Measurements from ENCODE around the gene COL8A2.

The COL8A2 gene

DNA sequence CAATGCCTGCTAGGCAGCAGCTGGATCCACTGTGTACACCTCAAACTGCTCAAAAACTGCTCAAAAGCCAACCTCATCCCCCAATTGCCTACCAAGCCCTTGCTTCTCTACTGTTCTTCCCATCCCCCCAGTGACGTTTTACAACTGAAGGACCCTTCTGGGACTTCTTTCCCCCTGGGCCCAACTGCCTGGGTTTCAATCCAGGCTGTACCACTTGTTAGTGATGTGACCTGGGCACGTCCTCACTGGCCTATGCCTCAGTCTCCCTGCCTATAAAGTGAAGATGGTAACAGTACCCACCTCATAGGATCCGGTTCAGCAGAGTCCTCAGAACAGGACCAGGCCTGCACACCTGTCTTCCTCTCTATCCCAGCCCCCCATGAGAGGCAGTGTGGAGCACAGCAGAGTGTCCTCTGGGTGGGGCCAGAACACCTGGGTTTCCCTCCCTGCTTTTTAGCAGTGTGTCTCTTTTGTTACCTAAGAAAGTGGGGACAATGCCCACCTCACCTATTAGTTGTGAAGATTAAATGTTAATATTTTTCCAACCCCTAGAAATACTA, 43.0 kb downstream of the COL8A2 start:
- H3K4me3 ChIP-seq (replicated peaks in 1 of 2; ENCODE audit: low read depth in 2 of 2, low read length in 2 of 2): no peak overlapping the region
- no peak for TF ChIP-seq CTCF (IDR thresholded peaks at IDR 0.05; ENCODE audit: low read depth, low read length)
- no peak for DNase-seq (ENCODE audit: low read depth in 2 of 2)

GRCh38 chr1:36080801-36081200, 44.2 kb downstream of the COL8A2 start:
- no peak for TF ChIP-seq CTCF (IDR thresholded peaks at IDR 0.05; ENCODE audit: low read depth, low read length)
- DNase-seq (ENCODE audit: low read depth in 2 of 2): no peak

DNA sequence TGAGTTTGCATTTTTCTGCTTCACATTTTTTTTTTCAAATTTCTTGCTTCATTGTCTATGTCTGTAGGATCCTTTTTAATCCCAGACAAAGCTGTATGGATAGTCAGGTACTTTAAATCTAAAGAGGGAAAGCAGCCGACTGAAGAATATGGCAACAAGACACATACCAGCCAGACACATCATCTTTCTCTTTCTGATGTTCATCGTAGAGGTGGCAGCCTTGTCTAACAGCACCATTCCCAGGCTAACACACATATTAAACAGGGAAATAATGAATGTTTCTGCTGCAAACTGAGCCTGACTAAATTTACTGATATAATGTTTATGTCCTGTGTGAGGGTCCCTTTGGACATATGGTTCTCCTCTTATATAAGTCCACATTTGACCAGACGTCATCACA, 44.8 kb downstream of the COL8A2 start:
- H3K4me3 ChIP-seq (replicated peaks in 1 of 2; ENCODE audit: low read depth in 2 of 2, low read length in 2 of 2): no peak overlapping the region
- DNase-seq (ENCODE audit: low read depth in 2 of 2): no peak
- TF ChIP-seq CTCF (IDR thresholded peaks at IDR 0.05; ENCODE audit: low read depth, low read length): no peak

More at GRCh38 chr1:36080801-36081200, 44.2 kb downstream of the COL8A2 start:
- H3K4me3 ChIP-seq (replicated peaks in 1 of 2; ENCODE audit: low read depth in 2 of 2, low read length in 2 of 2): no peak overlapping the region

- TF ChIP-seq CTCF (IDR thresholded peaks at IDR 0.05; ENCODE audit: low read depth, low read length): no peak
- H3K4me3 ChIP-seq (replicated peaks in 1 of 2; ENCODE audit: low read depth in 2 of 2, low read length in 2 of 2): no peak overlapping the region
- peak in 1 of 2 donors; percentile 50 for DNase-seq (ENCODE audit: low read depth in 2 of 2)
Measured at GRCh38 chr1:36076979-36077573, 47.9 kb downstream of the COL8A2 start.

DNA sequence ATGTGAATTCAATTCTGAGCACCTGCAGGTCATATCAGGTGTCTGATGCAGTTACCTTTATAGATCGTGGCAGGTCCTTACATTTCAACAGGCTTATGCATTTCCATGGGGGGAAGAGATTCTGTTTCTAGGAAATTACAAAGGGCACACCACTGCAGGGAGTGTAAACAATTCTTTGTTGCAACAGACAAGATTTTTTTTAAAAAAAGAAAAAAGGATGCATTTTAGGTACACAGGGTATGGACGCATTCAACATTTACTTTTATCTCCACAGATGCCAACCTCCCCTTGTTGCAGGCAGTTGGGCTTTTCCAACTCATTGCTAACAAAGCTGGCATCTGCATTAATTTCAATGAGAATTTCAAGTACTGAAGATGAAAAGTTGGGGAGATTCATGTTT, 54.7 kb downstream of the COL8A2 start:
- no peak for TF ChIP-seq CTCF (IDR thresholded peaks at IDR 0.05; ENCODE audit: low read depth, low read length)
- no peak overlapping the region for H3K4me3 ChIP-seq (replicated peaks in 1 of 2; ENCODE audit: low read depth in 2 of 2, low read length in 2 of 2)
- no peak for DNase-seq (ENCODE audit: low read depth in 2 of 2)

DNA sequence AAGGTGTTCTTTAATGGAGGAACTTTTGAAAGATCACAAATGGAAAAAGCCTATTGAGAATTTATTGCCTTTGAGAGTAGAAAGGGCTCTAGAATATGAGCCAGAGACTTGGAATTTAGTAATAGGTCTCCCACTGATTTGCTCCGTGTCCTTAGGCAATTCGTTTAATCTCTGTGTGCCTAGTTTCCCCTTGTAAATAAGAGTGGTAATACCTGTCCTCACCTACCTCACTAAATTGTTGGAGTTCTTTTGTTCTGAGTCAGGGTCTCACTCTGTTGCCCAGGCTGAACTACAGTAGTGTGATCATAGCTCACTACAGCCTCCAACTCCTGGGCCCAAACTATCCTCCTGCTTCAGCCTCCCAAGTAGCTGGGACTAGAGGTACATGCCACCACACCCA, 56.2 kb downstream of the COL8A2 start:
- H3K4me3 ChIP-seq (replicated peaks in 1 of 2; ENCODE audit: low read depth in 2 of 2, low read length in 2 of 2): no peak overlapping the region
- DNase-seq (ENCODE audit: low read depth in 2 of 2): no peak
- TF ChIP-seq CTCF (IDR thresholded peaks at IDR 0.05; ENCODE audit: low read depth, low read length): no peak

GRCh38 chr1:36067871-36068270, 57.2 kb downstream of the COL8A2 start:
- H3K4me3 ChIP-seq (replicated peaks in 1 of 2; ENCODE audit: low read depth in 2 of 2, low read length in 2 of 2): no peak overlapping the region
- no peak for TF ChIP-seq CTCF (IDR thresholded peaks at IDR 0.05; ENCODE audit: low read depth, low read length)
- no peak for DNase-seq (ENCODE audit: low read depth in 2 of 2)
